ENCODE data around the gene UTRN.

Gene UTRN

DNA sequence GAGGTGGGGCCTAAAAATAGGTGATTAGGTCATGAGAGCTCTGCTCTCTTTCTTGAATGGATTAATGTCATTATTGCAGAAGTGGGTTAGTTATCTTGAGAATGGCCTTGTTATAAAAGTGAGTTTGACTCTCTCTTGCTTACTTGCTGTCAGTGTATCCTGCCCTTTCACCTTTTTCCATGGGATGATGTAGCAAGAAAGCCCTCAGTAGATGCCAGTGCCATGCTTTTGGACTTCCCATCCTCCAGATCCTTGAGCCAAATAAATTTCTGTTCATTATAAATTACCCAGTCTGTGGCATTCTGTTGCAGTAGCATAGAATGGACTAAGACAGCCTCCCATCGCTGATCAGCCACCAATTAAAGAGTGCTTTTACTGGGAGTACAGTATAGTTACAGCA is 40.1 kb downstream of the UTRN start:
- DNase-seq (ENCODE audit: low read depth): no peak
- no peak overlapping the region for H3K4me3 ChIP-seq (ENCODE audit: low read depth, low read length)
- TF ChIP-seq, protein P1, sequence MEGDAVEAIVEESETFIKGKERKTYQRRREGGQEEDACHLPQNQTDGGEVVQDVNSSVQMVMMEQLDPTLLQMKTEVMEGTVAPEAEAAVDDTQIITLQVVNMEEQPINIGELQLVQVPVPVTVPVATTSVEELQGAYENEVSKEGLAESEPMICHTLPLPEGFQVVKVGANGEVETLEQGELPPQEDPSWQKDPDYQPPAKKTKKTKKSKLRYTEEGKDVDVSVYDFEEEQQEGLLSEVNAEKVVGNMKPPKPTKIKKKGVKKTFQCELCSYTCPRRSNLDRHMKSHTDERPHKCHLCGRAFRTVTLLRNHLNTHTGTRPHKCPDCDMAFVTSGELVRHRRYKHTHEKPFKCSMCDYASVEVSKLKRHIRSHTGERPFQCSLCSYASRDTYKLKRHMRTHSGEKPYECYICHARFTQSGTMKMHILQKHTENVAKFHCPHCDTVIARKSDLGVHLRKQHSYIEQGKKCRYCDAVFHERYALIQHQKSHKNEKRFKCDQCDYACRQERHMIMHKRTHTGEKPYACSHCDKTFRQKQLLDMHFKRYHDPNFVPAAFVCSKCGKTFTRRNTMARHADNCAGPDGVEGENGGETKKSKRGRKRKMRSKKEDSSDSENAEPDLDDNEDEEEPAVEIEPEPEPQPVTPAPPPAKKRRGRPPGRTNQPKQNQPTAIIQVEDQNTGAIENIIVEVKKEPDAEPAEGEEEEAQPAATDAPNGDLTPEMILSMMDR (IDR thresholded peaks at IDR 0.05; ENCODE audit: low read depth, low read length, missing control alignments): no peak

DNA sequence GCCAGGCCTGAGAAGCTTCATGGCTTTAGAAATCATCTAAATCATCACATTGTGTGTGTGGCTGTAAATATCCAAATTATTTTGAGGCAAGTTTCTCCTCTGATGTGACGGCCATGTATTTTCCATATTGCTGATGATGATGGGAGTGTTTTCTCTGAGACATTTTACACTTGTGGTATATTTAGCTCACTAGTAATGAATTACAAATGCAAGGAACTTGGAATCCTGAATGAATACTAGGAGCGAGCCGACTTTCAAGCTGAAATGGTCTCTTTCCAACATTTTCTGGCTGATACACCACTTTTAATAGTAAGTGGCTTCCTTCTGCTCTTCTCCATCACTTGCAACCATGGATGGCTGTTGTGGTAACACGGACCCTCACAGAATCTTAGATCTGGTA is 41.3 kb downstream of the UTRN start:
- DNase-seq (ENCODE audit: low read depth): no peak
- no peak overlapping the region for H3K4me3 ChIP-seq (ENCODE audit: low read depth, low read length)
- TF ChIP-seq, protein P1 (IDR thresholded peaks at IDR 0.05; ENCODE audit: low read depth, low read length, missing control alignments): no peak

DNA sequence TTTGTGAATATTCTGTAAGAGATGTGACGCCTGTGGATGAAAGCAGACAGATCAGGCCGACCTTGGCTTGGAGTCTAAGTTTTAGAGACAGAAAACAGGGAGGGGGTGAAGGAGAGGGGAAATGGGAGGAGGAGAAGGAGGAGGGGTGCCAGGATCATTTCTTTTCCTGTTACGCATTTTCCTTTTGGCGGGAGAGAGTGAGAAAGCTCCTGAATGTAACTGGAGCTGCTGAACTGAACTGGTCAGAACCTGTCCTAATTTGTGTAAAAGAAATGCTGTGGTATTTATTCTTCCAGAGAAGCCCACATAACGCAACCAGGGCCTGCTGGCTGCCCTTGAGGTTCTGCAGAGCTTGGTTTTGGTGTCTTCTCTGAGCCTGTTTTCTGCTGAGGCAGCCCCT is 41.9 kb downstream of the UTRN start:
- DNase-seq (ENCODE audit: low read depth): no peak
- H3K4me3 ChIP-seq (ENCODE audit: low read depth, low read length): no peak overlapping the region
- TF ChIP-seq, protein P1 (IDR thresholded peaks at IDR 0.05; ENCODE audit: low read depth, low read length, missing control alignments): no peak

DNA sequence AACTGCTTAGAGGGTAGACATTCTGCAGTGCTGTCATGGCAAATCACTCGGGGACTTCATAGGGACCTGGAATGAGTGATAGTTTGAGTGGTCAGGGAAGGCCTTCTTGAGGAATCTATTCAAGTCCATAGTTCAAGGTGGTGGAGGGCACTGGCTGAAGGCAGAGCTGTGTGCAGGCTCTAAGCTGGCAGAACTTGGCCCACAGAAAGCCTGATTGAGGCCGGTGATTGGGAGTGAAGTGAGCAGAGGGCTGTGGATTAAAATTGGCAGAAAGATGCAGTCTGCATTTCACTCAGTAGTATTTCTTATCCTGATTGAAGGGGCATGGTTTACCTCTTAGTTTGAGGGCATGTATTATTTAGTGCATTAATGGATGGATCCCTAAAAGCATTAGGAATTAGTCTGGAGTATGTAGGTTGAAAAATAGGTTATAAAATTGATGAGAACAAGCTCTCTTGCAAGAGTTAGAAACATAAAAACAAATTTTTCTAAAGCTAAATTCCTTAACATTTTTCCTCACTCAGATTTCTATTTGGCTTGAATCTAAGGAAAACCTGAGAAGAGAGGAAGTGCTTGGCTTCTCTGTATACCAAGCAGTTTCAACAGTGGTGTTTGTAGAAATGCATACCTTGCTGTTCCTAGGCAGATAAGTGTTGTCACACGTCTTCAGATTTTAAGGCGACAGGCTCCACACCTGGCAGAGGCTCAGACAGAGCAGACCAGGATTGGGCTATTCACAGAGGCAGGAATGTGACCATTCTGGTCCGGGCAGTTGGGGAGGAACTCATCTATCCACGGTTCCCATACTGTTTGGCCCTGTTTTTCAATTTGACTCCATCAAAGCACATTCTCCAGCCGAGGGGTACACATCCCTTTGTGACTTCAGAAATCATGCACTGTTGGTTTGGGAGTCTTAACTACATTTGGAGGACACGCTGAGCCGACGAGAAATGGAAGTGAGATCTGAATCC is 45.2 kb downstream of the UTRN start:
- DNase-seq (ENCODE audit: low read depth): no peak
- TF ChIP-seq, protein P1 (IDR thresholded peaks at IDR 0.05; ENCODE audit: low read depth, low read length, missing control alignments): no peak

GRCh38 chr6:144331491-144331969 is 46.4 kb downstream of the UTRN start:
- DNase-seq (ENCODE audit: low read depth): no peak
- H3K4me3 ChIP-seq (ENCODE audit: low read depth, low read length): no peak overlapping the region
- TF ChIP-seq, protein P1 (IDR thresholded peaks at IDR 0.05; ENCODE audit: low read depth, low read length, missing control alignments): no peak

More for the DNA sequence above, 45.2 kb downstream of the UTRN start:
- H3K4me3 ChIP-seq (ENCODE audit: low read depth, low read length): no peak overlapping the region

GRCh38 chr6:144332177-144332576 is 47.0 kb downstream of the UTRN start:
- no peak for DNase-seq (ENCODE audit: low read depth)
- no peak overlapping the region for H3K4me3 ChIP-seq (ENCODE audit: low read depth, low read length)
- TF ChIP-seq, protein P1 (IDR thresholded peaks at IDR 0.05; ENCODE audit: low read depth, low read length, missing control alignments): no peak
